ENCODE measurements around the gene AKAP5.
"Not testable (repeated sequence)": the region's sequence is repeated elsewhere in the genome, so short reads cannot be mapped to it uniquely, and the experiment has no call there.

Gene AKAP5

GRCh38 chr14:64503434-64504309 is 38.4 kb downstream of the AKAP5 start, which contains the start of gene ZBTB25:
Gene ZBTB25 (minus strand): TSS chr14:64503838. CDS start chr14:64490533, 13,305 bp downstream.
- peak; percentile 83 for DNase-seq

DNA sequence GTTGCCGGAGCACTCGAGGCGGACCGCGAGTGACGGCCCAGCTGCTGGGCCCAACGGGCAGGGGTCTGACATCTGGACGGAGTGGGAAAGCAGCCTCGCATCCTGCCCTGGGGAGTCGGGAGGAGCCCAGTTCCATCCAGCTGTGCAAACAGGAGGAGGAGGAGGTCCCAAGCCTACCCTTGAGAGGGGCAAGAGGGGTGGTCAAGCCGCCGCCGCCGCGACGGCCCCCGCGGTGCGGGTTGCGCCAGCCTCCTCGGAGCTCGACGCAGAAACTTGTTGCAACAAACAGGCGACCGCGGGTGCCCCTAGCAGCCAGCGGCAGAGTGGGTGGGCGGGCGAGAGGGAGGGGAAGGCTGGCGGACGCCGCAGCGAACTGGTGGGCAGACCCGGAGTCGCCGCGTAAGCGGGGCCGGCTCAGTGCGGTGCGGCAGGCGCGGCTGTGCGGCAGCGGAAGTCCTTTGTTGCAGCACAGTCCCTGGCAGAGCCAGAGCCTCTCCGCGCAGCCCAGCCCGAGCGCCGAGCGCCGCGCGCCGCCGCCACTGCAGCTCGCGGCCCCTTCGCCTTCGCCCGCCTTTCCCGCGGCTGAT is 39.1 kb downstream of the AKAP5 start, which contains the start of gene ZBTB1:
TSS of gene ZBTB1 (plus strand) at position 461 of the 587 bp plus-strand sequence. CDS start 16,735 bp downstream, outside the sequence.
- peak; percentile 75 for DNase-seq

GRCh38 chr14:64504897-64505794 is 39.8 kb downstream of the AKAP5 start:
- peak; percentile 57 for DNase-seq

- no peak for DNase-seq
These were observed 41.4 kb downstream of the AKAP5 start for GRCh38 chr14:64506721-64507120.

DNA sequence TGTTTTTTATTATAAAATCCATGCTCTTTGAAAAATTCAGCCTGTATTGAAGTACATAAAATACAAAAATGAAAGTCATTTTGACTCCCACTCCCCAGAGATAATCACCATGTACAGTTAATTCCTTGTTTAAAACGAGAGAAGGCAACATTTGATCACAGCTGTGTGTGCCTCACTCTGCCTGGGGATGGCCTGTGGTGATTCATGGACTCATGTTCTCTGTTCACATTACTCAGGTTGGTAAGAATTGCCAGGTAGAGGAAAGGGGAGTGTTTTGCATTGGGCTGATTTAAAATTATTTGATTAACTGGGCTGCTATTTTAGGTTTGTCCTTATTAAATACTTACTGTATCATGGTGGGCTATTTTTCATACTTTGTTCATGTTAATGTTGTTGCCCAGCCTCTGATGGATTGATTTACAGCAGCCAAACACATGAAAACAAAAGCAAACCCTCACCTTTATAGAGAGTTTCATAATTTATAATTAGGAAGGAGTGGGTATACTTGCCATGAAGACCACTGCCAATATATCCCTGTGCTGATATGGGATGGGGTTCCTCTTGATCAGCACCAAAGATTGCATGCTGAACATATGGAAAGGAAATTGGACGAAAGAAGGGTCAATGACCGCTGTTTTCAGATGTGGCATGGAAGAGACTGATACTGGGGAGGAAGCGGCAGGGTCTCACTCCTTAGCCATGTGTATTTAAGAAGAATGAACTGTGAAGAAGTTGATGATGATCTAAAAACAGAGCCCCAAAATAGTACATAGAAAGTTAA is 42.3 kb downstream of the AKAP5 start:
- DNase-seq: no peak

GRCh38 chr14:64508215-64508776 is 43.0 kb downstream of the AKAP5 start:
- DNase-seq: no peak

- DNase-seq: no peak
These were observed 43.7 kb downstream of the AKAP5 start for GRCh38 chr14:64509036-64509435.

DNA sequence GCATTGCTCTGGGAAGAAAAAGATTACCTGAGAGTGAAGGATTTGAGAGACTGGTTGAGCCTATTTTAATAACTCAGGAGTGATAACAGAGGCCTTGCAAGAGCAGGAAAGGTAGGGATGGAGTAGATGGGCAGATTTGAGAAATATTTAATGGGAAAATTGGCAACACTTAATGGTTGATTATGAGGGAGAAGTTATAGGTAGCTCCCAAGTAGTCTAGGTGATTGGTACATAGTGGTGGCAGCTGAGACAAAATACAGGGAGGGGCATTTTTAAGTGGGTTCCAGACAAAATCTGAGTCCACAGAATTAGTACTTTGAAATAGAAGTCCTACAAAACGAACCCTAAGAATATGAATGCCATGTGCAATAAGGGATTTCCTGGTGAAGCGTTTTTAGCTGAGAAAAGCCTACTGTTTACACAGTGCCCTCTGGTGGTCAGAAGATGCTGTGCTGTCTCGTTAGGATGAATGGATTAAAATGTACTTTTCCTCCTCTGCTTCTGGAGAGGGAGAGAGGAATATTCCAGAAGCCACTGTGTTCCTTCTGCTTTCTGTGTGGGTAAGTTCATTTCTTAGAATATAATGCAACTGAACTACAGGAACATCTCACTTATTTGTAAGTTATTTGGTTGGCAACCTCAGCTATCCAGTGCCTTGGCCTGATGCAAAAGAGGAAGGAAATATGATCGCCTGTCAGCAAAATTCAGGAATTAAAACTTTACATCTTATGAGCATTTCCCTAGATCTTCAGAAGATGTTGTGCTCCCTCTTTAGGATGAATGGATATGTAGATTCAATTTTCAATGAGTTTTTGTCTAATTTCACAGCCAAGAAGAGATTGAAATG is 45.7 kb downstream of the AKAP5 start:
- peak; percentile 66 for DNase-seq

DNA sequence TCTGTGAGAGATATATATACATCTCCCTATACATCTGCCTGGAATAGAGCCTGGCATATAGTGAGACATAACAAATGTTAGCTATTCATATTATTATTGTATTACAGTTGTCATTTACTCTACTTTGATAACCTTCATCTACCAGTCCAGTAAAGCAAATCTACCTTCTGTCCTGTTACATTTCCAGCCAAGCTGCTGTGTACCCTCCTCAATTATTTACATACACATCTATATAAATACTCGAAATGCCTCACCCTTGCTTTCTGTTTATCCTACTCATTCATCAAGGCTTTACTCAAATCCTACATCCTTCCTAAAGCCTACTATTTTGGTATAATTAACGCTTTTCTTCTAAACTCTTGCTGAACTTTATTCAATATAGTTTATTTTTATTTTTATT is 48.0 kb downstream of the AKAP5 start:
- DNase-seq: no peak

DNA sequence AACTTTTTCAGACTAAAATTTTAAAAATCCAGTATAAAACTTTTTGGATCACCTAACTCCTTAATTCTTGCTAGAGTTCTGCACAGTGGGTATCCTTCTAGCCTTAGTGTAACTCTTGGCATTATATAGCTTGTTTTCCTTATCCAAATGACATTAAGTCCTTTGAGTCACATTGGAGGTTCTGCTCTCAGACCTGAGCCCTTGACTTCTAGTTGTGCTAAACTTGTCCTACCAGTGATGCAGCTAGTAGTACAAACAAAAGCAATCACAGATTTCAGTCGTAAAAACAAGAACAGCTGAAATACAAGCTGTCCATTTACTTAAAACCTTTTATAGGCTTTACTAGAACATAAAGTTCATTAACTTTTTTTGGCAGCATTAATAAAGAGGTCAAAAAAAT is 49.8 kb downstream of the AKAP5 start:
- no peak for DNase-seq

- DNase-seq: no peak
These were observed 51.7 kb downstream of the AKAP5 start for GRCh38 chr14:64516969-64517368.

DNA sequence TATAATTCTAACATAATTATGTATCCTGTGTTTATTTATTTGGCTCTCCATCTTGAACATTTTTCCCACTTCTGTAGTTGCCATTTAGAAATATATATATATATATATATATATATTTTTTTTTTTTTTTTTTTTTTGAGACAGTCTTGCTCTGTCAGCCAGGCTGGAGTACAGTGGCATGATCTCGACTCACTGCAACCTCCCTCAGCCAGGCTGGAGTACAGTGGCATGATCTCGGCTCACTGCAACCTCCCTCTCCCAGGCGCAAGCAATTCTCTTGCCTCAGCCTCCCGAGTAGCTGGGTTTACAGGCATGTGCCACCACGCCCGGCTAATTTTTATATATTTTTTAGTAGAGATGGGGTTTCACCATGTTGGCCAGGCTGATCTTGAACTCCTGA is 52.4 kb downstream of the AKAP5 start:
- DNase-seq: not testable (repeated sequence)

- no peak for DNase-seq
These were observed 52.9 kb downstream of the AKAP5 start for GRCh38 chr14:64518229-64518628.

DNA sequence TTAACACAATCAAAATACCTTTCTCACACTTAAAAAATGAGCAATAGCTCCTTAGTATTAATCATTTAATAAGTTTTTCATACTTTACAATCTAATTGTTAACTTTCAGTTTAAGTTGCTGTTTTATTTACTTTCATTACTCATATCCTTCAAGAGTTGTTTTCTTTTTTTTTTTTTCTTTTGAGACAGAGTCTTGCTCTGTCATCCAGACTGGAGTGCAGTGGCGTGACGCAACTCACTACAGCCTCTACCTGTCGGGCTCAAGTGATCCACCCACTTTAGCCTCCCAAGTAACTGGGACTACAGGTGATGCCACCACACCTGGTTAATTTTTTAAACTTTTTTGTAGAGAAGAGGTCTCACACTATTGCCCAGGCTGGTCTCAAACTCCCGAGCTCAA is 55.4 kb downstream of the AKAP5 start:
- no peak for DNase-seq

DNA sequence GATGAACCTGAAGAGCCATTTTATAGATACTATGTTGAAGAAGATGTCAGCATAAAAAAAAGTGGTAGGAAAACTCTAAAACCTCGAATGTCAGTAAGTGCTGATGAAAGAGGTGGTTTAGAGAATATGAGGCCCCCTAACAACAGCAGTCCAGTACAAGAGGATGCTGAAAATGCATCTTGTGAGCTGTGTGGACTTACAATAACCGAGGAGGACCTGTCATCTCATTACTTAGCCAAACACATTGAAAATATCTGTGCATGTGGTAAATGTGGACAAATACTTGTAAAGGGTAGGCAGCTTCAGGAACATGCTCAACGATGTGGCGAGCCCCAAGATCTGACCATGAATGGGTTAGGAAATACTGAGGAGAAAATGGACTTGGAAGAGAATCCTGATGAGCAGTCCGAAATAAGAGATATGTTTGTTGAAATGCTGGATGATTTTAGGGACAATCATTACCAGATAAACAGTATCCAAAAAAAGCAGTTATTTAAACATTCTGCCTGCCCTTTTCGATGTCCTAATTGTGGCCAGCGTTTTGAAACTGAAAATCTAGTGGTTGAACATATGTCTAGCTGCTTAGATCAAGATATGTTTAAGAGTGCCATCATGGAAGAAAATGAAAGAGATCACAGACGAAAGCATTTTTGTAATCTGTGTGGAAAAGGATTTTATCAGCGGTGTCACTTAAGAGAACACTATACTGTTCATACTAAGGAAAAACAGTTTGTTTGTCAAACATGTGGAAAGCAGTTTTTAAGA is 57.5 kb downstream of the AKAP5 start:
- DNase-seq: no peak
